ENCODE results near the gene SORBS2. TPM values are rescaled to one million over a fixed set of nuclear protein-coding genes. Genes with fewer than 3 reads are reported as not detected.
A peak's percentile ranks its signal among the peaks of the same experiment; 100 is the strongest.

Gene SORBS2
- total RNA-seq, 4 donors from 2014 or later, result 21.5 to 118 (median 29.5) TPM

GRCh38 chr4:185780472-185780871, 31.5 kb downstream of the SORBS2 start:
- Histone ChIP-seq H3K27me3 (no peaks in the 10 kb centered on the region), H3K4me3 (no peak overlapping the region), H3K4me1 (no peaks in the 10 kb centered on the region), H3K27ac (no peak overlapping the region), H3K36me3 (no peaks in the 10 kb centered on the region), H3K9me3 (no peaks in the 10 kb centered on the region)
- intact Hi-C loops (cut with DNase I; ENCODE audit: low total_unique reads), result no loop called here
- DNase-seq, result no peak
- TF ChIP-seq CTCF (IDR thresholded peaks at IDR 0.05) (no peak), POLR2A (IDR thresholded peaks at IDR 0.05) (no peak)

DNA sequence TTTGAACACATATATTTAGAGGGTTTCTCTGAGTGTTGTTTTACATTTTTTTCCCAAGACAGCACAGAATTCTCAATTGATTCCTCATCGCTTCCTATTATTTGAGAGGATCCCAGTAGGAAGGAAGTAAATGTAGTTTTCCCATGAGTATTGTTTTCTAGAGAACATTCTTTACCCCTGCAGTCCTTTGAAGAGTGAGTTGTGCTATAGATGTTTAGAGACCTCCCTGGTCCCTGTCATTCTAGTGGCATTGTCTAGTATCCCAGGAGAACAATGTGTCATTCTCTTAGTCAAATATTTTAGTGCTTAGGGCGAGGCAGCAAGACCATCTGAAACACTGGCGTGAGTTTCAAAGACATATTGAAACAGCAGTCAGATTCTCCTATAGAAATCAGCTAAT, 32.5 kb downstream of the SORBS2 start:
- no peaks in the 10 kb centered on the region for H3K27me3 ChIP-seq
- H3K27ac ChIP-seq, result no peak overlapping the region
- H3K9me3 ChIP-seq, result no peaks in the 10 kb centered on the region
- H3K4me3 ChIP-seq, result no peak overlapping the region
- intact Hi-C loops (cut with DNase I; ENCODE audit: low total_unique reads), result no loop called here
- TF ChIP-seq CTCF (IDR thresholded peaks at IDR 0.05) (no peak), POLR2A (IDR thresholded peaks at IDR 0.05) (no peak)
- H3K36me3 ChIP-seq, result no peaks in the 10 kb centered on the region
- no peaks in the 10 kb centered on the region for H3K4me1 ChIP-seq
- DNase-seq, result no peak

DNA sequence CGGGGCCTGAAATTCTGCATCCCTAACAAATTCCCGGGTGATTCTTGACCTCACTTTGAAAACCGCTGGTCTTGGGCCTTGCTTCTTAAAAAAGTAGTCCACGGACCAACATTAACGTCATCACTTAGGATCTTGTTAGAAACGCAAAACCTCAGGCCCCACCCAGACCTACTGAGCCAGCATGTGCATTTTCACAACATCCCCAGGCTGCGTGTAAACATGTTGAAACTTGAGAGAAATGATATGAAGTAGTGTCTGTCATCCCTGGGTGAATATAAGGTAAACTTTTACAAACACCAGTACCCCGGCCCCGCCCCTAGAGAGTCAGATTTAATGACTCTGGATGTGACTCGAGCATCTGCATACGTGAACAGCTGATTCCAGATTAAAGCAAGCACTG, 33.7 kb downstream of the SORBS2 start:
- DNase-seq, result no peak
- intact Hi-C loops (cut with DNase I; ENCODE audit: low total_unique reads), result no loop called here
- Histone ChIP-seq H3K36me3 (no peaks in the 10 kb centered on the region), H3K9me3 (no peaks in the 10 kb centered on the region), H3K4me3 (no peak overlapping the region), H3K27ac (no peak overlapping the region), H3K27me3 (no peaks in the 10 kb centered on the region), H3K4me1 (no peaks in the 10 kb centered on the region)
- TF ChIP-seq POLR2A (IDR thresholded peaks at IDR 0.05) (no peak), CTCF (IDR thresholded peaks at IDR 0.05) (no peak)

DNA sequence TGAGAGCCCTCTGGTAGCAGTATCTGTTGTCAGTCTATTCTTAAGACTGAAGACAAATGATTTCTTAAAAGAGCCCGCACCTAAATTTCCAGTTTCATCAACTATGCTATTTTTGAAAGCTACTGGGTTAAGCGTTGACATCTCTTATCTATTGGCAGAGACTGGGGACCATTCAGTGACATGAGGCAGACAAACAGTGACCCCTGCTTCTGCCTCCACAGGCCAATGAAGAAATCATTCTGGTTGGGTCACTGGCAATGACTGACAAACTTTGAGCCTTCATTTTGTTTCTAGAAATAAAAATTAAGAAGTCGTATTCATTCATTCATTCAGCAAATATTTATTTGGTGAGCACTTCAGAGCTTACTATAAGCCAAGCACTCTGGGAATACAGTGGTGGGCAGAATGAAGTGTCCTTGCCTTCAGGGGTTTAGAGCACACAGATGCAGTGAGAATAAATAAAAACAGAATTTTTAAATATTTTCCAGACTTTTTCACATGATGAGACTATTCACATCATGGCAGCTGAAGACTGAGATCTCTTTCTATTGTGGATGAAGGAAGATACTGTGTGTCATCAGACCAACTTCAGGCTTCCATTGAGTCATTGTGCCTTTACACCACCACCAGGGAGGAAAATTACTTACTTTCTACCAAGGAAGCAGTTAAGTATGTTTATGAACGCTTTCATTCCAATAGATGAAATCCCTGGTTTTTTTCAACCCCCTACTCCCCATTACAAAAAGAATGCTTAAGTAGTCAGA, 36.0 kb downstream of the SORBS2 start:
- no peaks in the 10 kb centered on the region for H3K27me3 ChIP-seq
- no peak for DNase-seq
- no peaks in the 10 kb centered on the region for H3K9me3 ChIP-seq
- peak overlapping the region in 1 of 2 donors; percentile 55 for H3K27ac ChIP-seq
- no peaks in the 10 kb centered on the region for H3K4me1 ChIP-seq
- H3K36me3 ChIP-seq, result no peaks in the 10 kb centered on the region
- TF ChIP-seq CTCF (IDR thresholded peaks at IDR 0.05) (no peak), POLR2A (IDR thresholded peaks at IDR 0.05) (no peak)
- no peak overlapping the region for H3K4me3 ChIP-seq
- intact Hi-C loops (cut with DNase I; ENCODE audit: low total_unique reads), result no loop called here

DNA sequence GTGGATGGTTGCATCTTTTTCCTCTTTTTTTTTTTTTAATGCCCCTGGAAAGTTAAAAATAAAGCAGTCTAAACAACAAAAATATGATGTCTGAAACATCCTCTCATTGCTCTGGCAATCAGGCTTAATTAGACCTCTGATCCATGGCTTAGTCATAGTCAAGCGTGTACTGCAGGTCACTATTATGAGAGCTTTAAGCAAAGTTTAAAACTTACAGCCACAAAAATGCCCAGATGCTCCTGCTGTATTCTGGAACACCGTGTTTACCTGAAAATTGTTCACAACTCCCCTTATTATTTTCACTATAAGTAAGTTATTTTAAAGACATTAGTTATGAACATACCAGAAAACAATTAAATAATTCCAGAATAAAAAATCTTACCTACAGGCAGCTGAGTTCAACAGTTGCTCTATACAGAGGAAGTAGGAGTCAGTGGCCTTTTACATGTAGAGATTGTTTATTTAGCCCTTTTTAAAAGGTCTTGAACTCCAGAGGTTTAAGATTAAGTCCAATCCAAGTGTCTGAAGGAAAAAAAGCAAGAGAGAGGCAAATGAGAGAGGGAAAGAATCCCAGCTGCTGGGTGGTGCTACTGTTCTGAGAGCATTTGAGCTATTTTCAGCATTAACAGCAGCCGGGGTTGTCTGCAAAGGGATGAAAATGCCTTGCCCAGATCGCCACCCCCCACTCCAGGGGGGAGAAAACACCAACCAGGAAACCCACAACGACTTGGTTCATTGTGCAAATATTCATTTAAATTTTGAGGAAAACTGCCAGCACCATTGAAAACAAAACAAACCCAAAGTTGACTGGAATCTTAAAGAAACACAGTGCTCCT, 36.9 kb downstream of the SORBS2 start:
- no peaks in the 10 kb centered on the region for H3K36me3 ChIP-seq
- H3K27me3 ChIP-seq, result no peaks in the 10 kb centered on the region
- TF ChIP-seq POLR2A (IDR thresholded peaks at IDR 0.05) (no peak), CTCF (IDR thresholded peaks at IDR 0.05) (no peak)
- intact Hi-C loops (cut with DNase I; ENCODE audit: low total_unique reads), result no loop called here
- no peaks in the 10 kb centered on the region for H3K9me3 ChIP-seq
- H3K27ac ChIP-seq, result peak overlapping the region; percentile 28 to 55
- no peak for DNase-seq
- no peaks in the 10 kb centered on the region for H3K4me1 ChIP-seq
- peak overlapping the region in 1 of 2 donors; percentile 5 for H3K4me3 ChIP-seq

All from uterus (tissue), 4 donors.